Measurements from ENCODE around the gene AP1S3.
"Not testable (repeated sequence)": the region's sequence is repeated elsewhere in the genome, so short reads cannot be mapped to it uniquely, and the experiment has no call there.

The AP1S3 gene

DNA sequence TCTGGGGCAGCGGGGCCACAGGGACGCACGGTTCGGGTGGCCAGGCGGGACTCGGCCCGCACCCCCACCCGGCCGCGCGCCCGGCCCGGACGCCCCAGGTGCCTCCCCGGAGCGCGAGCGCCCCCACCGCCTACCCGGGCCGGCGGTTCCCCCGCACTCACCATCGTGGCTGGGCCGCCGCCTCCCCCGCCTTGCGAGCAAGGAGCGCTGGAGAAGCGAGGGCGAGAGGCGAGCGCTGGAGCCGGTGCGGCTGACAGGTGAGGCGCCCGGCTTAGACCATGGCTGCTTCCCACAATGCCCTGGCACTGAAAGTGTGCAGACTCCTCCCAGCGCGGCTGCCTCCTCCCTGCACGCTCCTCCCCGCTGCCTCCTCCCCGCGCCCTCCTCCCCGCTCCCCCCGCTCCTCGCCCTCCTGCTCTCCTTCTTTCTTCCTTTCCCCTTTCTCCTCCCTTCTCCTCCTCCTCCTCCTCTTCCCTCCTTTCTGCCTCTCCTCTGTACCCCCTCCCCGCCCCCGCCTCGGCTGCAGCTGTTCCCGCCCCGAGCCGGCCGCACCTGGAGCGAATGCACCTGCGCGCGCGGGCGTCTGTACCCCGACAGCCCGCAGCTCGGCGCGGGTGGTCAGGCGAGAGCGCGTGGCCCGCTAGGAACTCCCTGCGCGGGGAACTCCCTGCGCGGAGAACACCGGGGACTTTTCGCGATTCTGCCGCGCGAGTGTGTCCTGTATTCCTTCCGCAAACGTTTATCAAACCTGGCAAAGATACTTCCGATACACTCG lies at the start of gene AP1S3:
AP1S3 (minus strand) TSS at position 296 of the 775 bp plus-strand sequence; CDS start at position 164, 132 bp downstream.
- peak; percentile 69 for DNase-seq (ENCODE audit: low read depth)

DNA sequence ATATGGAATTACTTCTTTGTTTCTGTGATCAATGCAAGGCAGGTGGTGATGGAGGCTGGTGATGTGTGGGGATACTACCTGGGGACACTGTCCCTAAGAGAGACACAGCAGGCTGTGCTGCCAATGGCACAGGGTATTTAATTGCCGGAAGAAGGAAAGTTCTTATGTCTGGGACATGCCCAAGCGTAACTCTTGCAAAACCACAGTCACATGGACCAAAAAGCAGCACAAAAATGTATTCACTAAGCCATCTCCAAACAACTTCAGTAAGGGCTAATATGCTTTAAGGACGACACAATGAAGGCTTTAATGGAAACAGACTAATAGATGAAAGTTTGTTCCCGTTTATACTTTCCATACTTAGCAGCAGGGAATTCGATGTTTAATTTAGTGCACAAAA lies 49.7 kb upstream of the AP1S3 start:
- DNase-seq (ENCODE audit: low read depth): no peak

DNA sequence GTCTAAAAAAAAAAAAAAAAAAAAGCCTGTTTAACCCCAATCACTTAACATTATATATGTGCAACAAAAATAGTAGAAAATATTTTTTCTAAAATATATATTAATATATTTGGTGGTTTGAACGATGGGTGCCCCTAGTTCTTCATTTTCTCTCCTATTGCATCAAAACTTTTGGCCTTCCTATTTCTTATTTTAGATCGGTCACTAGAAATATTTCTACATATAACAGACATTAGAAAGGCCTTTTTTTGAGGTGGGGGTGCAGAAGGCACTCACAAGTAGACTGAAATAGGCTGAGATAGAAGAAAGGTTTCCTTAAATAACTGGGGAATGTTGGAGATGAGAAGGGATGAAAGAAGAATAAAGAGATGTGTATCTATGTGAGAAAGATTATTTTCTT lies 49.3 kb upstream of the AP1S3 start:
- no peak for DNase-seq (ENCODE audit: low read depth)

DNA sequence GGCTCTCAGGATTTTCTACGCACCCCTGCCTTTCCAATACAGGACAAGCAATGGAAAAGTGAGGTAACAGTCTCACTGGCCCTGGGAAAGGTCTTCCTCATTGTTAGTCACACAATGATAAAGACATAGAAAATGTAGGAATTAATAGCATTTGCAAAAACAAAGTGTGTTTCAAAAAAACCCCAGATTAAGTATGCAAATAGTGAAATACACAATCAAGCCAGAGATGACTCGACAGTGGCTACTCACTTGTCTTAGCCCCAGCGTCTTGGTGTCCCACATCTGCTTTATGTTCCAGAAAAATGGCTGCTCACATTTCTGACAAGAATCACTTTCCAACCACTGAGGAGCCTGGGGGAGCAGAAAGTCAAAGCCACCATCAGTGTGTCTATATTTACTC lies 47.0 kb upstream of the AP1S3 start:
- peak; percentile 85 for DNase-seq (ENCODE audit: low read depth)

DNA sequence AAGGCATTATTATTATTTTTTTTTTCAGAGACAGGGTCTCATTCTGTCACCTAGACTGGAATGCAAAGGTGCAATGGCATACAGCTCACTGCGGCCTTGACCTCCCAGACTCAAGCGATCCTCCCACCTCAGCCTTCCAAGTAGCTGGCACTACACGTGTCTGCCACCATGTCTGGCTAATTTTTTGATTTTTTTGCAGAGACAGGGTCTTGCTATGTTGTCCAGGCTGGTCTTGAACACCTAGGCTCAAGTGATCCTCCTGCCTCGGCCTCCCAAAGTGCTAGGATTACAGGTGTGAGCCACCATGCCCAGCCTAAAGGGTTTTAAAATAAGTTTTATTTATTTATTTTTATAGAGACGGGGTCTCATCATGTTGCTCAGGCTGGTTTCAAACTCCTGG lies 45.3 kb upstream of the AP1S3 start:
- no peak for DNase-seq (ENCODE audit: low read depth)

DNA sequence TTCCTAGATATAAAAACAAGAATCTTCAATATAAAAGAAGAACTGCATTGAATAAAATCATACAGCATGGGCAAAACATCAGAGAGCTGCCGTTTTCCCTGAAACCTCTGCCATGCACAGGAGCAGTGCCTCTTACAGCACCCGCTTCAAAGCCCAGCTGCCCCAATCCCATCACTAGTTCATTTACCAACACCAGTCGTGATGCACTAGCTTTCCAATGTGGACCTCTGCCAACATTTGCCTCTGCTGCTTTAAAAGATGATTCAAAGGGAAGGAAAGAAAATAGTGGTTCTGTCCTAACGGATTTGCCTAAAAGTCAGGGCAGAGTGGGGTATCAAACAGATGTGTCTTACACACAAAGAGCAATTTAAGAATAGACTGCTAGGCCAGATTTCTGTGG lies 43.4 kb upstream of the AP1S3 start:
- DNase-seq (ENCODE audit: low read depth): no peak

DNA sequence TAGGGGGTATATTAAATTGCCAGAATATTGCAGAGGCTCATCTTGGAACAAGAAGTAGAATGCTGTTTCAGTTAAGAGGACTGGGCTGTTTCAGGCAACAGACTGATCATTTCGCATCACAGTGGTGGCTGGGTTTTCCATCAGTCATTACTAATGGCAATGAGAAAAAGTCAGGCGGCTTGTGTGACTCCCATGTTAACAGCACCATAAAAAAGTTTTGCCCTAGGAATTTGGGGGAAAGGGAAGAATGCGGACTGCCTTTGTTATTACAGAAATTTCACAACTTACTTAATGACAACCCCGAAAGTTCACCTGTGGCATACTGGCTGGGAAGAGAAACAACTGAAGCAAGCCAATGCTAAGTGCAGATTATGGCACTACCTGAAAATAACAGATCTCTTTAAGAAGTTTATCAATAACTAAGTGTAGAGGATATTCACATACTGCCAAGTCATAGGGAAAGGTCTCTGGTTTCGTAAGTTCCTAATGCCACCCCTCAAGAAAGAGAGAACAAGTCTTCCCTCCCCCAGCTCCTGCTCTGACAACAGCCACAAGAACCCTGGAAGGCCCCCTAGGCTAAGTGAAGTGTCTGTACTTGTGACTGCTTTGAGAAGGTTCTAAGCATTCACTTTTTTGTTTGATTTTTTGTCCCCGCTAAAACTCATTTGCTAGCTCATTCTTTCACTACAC lies 40.5 kb upstream of the AP1S3 start:
- DNase-seq (ENCODE audit: low read depth): no peak

DNA sequence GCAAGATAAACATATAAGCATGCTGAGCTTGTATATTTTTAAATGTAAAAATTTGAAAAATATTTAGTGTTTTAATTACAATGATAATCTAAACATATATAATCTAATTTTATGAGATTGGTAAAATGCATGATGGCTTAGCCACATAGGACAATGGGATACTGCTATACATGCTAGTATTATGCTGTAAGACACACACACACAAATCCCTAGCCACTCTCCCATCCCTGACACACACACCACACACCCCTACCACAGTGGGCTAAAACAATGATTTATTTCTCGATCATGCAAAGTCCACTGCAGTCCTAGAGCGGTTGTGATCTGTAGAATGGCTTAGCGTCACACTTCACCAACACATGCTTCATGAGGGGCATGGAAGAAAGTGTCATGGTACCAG lies 36.3 kb upstream of the AP1S3 start:
- DNase-seq (ENCODE audit: low read depth): no peak

DNA sequence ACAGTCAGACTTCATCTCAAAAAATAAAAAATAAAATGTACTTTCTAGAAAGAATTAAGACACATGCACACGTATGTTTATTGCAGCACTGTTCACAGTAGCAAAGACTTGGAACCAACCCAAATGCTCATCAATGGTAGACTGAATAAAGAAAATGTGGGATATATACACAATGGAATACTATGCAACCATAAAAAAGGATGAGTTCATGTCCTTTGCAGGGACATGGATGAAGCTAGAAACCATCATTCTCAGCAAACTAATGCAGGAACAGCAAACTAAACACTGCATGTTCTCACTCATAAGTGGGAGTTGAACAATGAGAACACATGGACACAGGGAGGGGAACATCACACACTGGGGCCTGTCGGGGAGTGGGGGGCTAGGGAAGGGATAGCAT lies 35.4 kb upstream of the AP1S3 start:
- DNase-seq (ENCODE audit: low read depth): not testable (repeated sequence)

DNA sequence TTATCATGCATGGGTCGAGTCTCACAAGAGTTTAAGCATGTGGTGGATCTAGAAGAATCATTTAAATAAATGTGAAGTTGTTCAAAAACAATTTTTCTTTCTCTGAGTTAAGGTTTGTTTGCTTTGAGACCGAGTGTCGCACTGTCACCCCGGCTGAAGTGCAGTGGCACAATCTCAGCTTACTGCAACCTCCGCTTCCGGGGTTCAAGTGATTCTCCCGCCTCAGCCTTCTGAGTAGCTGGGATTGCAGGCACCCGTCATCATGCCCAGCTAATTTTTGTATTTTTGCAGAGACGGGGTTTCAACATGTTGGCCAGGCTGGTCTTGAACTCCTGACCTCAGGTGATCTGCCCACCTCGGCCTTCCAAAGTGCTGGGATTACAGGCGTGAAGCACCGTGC lies 34.3 kb upstream of the AP1S3 start:
- not testable (repeated sequence) for DNase-seq (ENCODE audit: low read depth)

DNA sequence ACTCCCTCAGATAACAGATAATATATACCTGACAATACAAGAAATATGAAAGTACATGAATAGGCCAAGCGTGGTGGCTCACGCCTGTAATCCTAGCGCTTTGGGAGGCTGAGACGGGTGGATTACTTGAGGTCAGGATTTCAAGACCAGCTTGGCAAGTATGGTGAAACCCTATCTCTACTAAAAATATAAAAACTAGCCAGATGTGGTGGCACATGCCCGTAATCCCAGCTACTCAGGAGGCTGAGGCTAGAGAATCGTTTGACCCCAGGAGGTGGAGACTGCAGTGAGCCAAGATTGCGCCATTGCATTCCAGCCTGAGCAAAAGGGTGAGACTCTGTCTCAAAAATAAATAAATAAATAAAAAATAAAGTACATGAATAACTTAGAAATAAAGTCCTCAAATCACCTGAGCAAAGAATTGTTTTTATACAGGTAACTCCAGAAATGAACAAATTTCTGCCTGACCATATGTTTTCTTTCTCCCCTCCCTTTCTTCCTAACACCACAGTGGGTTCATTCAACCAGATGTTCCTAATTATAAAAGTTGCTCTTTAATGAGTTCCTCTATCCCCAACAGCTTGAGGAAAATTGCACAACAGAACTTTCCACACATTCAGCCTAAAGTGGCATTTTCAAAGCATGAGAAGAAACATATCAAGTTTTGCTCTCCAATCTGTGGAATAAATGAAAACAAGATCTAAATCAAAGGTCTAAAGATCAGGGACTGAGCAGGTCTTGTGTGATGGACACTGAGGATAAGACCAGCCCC lies 33.6 kb upstream of the AP1S3 start:
- no peak for DNase-seq (ENCODE audit: low read depth)

DNA sequence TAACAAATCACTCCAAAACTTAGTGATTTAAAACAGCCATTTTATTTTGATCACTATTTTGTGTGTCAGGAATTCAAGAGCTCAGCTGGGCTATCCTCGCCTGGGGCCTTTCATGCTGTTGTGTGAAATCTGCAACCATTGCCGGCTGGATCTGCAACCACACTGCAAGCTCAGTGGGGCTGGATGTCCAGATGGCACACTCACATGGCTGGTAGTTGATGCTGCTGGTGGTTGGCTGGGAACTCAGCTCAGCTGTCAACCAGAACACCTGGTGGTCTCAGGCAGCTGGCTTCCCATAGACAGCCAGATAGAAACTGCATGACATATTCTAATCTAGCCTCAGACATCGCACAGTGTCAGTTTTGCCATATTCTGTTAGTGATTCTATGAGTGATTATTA lies 30.6 kb upstream of the AP1S3 start:
- DNase-seq (ENCODE audit: low read depth): no peak

DNA sequence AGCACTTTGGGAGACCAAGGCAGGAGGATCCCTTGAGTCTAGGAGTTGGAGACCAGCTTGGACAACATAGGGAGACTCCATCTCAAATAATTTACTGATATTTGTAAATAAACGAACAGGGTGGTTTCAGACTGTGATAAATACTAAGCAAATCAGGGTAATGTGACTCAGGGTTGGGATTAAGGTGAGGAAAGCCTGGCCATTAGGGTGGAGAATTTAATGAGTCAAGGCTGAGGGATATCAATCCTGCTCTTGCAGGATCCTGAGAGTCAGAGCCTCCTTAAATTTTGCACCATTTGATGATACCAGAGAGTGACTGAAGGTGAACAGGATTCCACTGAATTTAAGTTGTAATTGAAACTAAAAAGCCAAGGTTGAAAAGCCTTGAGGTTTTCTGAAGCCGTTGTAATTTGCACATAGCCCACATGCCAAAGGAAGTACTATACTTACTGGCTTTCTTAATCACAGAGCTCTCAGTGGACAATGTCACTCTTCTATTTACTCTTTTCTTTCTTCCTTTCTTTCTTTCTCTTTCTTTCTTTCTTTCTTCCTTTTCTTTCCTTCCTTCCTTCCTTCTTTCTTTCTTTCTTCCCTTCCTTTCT lies 28.6 kb upstream of the AP1S3 start:
- no peak for DNase-seq (ENCODE audit: low read depth)

DNA sequence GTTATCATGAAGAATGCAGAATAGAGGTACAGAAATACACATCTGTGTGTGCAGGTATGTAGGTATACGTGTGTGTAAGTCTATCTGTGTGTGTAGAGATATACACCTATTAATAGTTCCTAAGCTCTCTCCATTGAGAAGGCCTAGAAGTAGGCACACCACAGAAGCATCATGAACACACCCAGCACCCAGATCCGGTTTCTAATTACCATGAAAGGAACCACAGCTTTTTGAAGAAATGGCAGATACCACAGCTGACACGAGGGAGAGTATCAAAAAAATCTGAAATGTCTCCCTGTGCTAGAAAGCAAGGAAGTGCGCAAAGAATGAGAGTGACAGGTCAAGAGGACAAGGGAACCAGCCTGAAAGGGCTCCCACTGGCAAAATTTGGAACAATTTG lies 27.7 kb upstream of the AP1S3 start:
- no peak for DNase-seq (ENCODE audit: low read depth)

DNA sequence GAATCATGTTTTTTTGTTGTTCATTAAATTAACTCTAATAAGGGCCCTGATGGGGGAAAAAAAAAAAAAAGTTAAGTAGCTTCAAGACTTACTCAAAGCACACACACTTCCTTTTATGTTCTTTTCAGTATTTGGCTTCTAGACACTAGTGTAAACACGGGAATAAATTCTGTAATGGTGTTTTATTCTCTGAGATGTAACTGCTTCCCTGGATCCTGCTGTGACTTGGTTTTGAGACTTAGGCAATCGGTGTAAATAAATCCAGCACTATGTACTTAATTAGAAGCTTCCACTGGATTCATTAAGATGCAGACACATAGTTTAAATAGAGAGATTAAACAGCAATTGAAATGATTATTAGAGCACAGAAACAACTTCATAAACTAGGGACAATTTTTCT lies 26.1 kb upstream of the AP1S3 start:
- no peak for DNase-seq (ENCODE audit: low read depth)

DNA sequence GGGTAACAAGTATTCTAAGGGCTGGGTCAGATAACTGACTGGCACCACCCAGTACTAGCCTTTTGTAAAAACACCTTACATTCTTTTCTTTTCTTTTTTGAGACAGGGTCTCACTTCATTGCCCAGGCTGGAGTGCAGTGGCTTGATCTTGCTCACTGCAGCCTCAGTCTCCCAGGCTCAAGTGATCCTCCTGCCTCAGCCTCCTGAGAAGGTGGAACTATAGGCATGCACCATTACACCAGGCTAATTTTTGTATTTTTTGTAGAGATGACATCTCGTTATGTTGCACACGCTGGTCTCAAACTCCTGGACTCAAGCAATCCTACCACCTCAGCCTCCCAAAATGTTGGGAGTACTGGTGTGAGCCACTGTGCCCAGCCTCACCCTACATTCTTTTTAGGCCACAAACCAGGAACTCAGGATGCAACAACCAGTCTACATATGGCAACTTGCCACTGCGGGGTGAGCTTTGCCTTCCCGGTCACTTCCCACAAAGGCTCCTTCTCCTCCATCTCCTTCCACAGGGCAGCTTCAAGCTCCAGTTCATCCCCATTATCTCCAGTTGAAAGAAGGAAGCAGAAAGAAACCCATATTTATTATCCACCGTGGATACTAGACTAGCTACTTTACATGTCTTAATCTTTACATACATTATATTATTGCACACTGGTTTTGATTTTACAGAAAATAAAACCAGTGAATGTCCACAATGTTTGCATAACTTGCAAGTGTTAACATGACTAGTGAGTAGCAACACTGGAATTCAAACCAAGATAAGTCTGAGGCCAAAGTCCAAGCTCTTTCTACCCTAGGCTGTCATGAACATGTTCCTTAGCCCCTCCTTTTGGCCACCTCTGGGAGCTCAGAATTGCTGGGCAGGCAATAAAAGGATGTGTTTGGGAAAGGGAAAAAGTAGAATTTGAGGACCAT lies 23.7 kb upstream of the AP1S3 start:
- DNase-seq (ENCODE audit: low read depth): peak; percentile 65

DNA sequence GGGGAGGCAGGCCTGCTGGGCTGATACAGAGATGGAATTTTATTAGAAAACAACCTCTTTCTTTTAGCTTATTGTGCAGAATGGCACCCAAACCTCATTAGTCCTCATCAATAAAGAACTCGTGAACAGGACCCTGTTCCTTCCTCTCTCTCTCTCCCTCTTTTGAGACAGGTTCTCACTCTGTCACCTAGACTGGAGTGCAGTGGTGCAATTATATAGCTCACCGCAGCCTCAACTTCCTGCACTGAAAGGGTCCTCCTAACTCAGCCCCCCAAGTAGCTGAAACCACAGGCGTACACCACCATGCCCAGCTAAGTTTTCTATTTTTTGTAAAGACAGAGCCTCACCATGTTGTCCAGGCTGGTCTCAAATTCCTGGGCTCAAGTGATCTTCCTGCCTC lies 21.7 kb upstream of the AP1S3 start:
- no peak for DNase-seq (ENCODE audit: low read depth)

DNA sequence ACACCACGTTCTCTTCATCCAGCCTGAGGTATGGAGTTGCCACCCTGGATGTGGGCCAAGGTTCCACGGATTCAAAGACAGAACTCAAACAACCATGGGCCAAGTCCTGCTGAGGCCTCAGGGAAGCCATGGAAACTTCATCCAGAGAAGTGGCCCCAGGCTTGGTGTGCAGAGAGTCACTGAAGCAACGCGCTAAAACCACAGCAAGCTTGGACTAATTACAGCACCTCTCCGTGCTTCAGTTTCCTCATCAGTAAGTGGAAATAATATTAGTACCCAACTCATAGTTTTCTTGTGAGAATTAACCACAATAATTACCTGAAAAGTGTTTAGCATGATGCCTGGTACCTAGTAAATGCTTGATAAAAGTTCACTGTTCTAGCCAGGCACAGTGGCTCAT lies 19.2 kb upstream of the AP1S3 start:
- no peak for DNase-seq (ENCODE audit: low read depth)

DNA sequence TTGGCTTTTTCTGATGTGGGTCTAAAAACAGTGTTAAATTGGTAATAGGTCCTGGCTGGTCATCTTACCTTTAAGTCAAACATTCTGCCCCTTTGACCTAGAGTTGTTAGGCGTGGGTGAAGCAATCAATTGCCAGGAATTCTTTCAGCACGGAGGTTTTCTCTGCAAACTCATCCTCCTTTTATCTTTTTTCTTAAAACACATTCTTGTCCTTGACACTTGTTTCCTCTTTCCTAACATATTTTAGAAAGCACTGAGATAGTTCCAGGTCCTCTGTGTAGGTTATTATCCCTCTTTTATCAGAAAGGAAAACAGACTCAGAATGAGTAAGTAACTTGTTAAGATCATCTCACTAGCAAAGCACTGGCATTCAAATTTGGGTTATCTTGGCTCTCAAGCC lies 18.6 kb upstream of the AP1S3 start:
- no peak for DNase-seq (ENCODE audit: low read depth)

DNA sequence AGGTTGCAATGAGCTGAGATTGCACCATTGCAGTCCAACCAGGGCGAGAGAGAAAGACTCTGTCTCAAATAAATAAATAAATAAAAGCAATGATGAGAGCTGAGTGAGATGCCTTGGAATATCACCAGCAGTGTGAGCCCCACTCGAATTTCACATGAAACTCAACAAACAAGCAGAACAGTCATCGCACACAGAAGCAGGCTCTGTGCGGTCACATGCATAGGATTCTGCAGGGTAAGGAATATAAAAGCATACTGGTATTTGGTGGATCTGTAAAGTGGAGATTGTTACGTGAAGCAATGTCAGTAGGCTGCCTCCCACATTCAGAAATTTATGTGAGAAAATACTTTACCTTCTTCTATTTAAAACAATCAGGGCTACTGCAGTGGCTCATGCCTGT lies 18.0 kb upstream of the AP1S3 start:
- DNase-seq (ENCODE audit: low read depth): no peak

DNA sequence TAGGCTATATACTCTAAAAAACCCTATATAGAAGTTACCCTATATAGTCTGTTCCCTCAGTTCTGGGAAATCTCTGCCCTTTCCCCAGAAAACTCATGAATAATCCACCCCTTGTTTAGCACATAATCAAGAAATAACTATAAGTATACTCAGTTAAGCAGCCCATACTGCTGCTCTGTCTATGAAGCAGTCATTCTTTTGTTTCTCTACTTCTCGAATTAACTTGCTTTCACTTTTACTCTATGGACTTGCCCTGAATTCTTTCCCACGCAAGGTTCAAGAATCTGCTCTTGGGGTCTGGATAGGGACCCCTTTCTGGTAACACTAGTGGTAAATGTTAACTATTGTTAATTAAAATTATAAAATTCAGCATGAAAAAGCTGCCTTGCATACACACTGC lies 17.4 kb upstream of the AP1S3 start:
- no peak for DNase-seq (ENCODE audit: low read depth)

DNA sequence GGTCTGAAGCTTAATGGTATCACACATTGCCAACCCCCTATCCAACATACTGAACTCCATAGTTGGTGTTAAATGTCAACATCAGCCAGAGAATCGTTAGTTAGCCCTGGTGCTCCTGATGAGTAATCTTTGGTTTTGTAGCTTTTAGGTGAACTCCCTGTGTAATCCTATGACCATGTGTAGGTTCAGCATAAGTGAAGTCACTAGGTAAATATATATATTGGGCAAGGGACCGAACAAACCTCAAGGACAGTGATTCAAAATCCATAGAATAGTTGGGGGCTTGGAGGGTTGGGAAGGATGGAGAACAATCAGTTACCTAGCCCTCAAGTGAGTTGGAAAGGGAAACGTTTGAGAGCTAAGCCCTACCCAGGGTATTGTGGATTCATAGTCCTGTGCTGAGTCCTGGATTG lies 16.0 kb upstream of the AP1S3 start:
- peak; percentile 20 for DNase-seq (ENCODE audit: low read depth)
